IPS-11a (cell line): ENCODE measurements around the gene POU3F1.

Experiments used
- H3K4me3 ChIP-seq: one replicate; pipeline ENCODE4 v1.5.1; 2013; ENCODE audit warnings: low read depth, low read length, control low read depth

Gene POU3F1

DNA sequence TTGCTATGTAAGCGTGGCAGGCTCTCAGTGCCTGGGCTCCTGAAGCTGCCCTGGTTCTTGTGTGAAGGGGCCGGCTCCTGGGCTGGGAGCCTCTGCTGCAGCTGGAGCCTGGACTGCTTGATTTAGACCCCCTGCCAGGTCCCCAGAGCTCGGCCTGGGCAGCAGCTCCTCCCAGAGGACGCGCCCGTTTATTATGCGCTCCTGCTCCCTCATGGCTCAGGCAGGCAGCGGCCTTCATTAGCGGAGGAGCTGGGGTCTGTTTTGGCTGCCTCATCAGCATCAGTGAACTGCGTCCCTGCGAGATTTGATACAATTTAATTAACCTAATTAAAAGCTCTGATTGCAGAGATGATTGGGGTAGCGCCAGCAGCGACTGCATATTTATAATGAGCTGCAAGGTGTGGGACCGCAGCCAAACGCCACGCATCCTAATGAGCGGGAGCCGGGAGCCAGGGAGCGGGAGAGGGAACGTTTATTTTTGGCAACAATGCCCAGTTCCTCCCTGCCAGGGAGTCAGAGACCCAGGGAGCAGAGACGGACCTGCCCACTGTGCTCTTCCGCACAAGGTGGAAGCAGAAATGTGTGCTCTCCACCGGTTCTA lies 17.4 kb downstream of the POU3F1 start:
- H3K4me3 ChIP-seq: no peak overlapping the region

DNA sequence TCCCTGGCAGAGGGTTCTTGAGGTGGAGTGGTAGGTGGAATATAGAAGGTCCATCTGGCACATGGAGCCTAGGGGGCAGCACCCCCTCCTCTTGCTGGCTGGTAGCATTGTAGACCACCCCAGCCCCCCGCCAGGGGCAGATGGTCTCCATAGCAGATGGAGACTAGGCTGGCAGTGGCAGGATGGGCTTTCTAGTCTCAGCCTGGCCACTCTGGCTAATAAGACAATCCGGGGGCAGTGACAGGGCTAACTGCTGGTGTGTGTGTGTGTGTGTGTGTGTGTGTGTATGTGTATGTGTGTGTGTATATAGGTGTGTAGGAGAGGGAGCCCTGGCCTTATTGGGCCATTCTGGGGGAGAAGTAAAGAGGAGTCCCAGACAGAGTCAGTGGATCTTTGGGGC lies 17.9 kb downstream of the POU3F1 start:
- no peak overlapping the region for H3K4me3 ChIP-seq

DNA sequence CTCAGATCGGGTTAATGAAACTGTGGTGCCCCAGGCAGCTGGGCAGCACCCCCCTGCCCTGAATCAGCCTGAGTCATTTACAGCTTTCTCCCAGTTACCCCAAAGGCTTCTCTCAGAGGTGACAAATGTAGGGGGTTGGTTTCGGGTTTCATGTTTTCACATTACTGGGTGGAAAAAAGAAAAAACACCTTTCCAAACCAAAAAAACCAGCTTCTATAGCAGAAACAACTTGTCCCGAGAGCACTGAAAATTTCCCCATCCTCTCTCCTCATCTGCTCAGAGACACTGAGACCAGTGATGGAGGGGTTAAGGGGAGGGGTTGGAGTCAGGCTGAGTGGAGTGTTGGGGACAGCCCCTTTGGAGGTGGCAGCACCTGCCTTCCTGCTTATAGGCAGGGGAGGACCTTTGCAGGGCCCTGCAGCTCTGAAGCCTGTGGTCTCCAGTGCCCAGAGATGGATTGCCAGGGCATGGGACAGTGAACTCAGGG lies 18.4 kb downstream of the POU3F1 start:
- no peak overlapping the region for H3K4me3 ChIP-seq

DNA sequence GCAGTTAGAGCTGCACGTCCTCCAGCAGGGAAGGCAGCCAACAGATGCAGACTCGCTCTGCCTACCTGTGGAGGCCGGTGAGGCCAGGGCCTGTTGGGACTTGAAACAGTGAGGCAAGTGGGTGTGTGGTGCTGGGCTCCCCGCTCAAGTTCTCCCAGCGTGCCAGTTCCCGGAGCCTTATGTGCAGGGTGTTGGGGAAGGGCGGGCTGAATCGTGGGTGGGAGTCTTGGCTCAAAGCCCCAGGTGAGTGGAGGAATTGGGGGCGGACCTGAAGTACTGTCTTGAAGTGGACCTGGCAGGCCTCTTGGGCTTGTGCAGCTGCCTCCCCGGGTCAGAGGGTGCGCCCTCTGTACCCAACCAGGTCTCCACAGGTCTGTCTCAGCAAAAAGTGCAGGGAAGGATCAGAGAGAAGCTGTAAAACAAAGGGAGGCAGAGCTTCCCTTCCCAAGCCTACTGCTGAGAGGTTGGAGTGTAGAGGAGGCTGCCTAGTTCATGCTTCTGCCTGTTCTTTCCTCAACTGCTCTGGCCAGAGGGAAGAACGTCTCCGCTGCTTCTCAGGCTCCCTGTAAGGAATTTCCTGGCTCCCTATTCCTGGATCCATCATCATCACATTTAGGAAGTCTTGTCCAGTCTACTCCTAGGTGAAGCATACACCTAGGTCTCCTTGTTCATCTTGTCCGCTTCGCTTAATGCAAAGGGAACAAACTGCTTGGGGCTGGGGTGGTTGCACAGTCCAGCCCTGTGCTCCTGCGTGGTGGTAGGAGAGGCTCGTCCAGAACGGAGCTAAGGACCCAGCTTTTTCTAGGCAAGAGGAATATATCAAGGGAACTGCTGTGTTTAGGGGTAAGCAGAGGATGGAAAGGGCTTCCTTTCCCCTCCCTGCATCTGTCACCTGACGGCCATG lies 19.1 kb downstream of the POU3F1 start:
- no peak overlapping the region for H3K4me3 ChIP-seq

DNA sequence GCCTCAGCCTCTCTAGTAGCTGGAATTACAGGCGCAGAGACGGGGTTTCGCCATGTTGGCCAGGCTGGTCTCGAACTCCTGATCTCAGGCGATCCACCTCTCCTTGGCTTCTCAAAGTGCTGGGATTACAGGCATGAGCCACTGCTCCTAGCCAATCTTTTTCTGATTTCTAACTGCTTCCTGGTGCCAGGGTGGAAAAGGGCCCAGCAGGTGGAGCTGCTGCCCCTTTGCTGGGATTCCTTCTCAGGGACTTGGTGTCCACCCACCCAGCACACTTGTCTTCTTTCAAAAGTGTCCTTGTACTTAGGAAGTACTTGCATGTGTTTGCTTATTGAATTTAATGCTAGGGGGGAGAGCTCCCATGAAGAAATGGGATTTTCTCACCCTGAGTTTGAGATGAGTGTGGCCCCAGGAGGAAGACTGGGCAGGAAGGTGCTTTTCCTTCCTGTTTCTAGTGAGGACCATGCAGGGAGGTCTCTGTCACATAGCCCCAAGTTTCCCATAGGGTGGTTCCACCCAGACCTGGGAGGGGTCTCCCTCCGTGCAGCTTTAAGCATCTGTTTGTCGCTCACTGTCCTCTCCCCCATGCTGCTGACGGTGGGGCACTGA lies 19.9 kb downstream of the POU3F1 start:
- H3K4me3 ChIP-seq: no peak overlapping the region

DNA sequence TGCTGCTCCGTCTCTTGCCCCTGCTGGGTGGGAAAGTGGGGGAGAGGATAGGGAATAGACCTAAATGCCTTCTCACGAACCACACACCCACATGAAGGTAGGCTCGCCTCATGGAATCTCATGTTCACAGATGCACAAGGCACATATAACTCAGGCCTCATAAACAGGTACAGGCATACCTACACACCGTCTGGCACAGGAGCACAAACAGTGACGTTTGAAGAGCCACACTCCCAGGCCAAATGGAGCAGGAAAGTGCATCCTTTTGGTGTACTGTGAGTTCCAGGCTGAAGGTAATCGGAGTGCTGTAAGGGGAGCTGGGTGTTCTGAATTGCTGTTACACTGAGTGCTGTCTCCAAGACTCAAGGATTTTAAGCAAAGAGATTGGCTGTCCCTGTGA lies 20.9 kb downstream of the POU3F1 start:
- H3K4me3 ChIP-seq: no peak overlapping the region

DNA sequence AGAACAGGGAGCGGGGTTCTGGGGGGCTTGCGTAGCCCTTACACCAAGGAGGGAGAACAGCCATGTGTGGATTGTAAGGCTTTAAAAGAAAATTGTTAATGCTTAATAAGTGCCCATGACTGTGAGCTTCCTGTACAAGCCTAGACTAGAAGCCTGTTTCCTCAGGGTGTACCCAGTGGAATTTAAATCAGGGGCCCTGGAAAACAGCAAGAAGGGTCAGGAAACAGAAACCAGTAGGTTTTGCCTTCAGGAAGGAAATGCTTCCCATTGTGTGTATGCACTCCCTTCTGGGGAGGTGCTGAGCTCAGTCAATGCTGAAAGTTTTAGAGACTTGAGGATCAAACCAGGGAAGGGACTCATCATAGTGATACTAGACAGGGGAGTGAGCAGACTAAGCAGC lies 21.4 kb downstream of the POU3F1 start:
- H3K4me3 ChIP-seq: no peak overlapping the region

DNA sequence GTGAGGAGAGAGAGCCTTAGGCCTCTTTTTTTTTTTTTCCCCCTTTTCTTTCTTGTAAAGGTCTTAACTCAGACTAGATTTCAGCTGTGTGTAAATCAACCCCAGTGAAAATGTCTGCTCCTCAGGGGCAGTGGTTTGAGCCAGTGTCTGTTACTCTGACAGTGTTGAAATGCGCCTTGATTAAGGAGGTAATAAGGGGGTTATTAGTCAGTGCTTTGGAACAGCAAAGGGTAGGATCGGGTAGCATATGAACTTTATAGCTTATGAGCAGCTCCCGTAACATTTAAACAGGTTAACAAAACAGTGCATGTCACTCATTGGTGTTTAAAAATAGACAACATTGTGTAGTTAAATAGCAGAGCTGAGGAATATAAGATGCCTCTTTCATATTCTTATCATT lies 23.8 kb downstream of the POU3F1 start:
- H3K4me3 ChIP-seq: no peak overlapping the region

DNA sequence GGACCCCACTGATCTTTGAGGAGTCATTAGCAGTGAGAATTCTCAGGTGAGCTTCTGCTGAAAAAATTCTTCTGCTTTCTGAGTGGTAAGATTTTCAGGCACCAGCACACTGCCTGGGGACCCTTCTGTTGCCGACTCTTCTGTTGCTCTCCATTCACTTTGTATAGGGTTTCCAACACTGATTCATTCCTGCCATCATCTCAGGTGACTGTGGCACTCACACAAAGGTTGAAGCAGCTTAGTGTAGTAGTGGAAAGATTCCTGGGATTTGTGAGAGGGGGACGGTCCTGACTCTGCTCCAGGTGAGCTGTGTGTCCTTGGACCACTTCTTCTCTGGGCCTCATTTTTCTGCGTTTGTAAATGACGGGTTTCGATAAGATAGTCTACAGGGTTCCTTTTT lies 24.6 kb downstream of the POU3F1 start:
- no peak overlapping the region for H3K4me3 ChIP-seq

DNA sequence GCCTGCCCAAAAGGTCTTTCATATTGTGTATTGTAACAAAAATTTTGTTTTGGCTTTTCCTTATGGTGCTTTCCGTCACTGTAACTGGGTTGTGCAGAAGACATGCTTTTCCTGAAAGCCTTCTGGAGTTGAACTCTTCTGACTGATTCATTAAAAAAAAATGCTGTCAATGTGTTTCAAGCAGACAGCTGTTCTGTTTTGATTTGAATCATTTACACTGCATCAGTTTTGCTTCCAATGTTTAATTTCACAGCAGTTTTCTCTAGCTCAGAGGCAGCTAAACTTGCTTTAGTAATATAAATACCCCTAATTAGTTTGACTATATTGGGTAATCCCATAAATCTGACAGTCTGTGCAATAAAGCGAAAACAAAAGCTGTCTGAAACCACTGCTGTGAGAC lies 26.2 kb downstream of the POU3F1 start:
- H3K4me3 ChIP-seq: no peak overlapping the region

DNA sequence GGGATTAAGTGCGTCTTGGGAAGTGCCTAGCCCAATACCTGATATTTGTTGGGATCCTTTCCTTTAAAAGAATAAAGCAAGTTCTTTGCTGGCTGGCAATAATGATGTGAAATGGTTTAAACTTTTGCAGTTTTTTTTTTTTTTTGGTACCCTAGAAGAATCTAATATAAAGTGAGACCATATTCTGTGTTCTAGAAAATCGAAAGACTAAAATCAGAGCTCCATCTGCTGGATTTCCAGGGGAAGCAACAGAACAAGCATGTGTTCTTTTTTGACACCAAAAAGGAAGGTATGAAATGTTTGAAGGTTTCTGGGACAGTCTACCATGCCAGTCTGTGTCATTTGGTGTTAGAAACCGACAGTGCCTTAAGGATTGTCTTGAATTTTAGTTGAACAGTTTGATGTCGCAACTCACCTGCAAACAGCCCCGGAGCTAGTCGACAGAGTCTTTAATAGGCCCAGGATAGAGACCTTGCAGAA lies 27.7 kb downstream of the POU3F1 start:
- H3K4me3 ChIP-seq: no peak overlapping the region

DNA sequence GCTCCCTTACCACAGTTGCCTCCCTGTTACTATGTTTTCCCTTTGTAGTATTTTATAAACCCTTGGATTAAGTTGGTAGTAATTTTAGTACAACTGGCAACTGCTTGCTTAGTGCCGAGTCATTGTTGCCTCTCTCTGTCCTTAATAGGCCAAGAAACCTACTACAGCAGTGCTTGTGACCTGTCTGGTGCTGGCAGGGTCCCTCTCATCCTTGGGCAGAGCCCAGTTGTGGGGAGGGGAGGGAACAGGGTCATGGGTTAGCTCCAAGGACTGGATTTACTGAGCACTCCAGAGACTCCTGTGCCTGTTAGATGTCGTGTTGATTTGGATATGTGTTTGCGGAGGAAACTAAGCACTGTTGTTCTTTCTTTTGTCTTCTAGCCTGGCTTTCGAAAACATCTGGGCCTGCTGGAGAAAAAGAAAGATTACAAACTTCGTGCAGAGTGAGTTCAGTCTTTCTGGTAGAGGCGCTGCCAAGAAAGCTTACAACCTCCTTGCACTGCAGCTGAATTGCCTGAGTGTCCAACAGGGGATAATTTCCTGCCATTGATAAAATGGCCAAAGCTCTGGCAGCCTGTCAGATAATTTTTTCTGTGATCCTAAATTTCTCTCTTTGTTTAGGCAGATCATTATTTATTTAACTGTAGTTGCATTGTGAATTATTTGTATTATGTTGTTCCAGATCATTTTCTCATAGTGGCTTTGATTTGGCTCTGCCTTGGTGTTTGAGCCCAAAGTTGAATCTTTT lies 30.4 kb downstream of the POU3F1 start:
- no peak overlapping the region for H3K4me3 ChIP-seq

DNA sequence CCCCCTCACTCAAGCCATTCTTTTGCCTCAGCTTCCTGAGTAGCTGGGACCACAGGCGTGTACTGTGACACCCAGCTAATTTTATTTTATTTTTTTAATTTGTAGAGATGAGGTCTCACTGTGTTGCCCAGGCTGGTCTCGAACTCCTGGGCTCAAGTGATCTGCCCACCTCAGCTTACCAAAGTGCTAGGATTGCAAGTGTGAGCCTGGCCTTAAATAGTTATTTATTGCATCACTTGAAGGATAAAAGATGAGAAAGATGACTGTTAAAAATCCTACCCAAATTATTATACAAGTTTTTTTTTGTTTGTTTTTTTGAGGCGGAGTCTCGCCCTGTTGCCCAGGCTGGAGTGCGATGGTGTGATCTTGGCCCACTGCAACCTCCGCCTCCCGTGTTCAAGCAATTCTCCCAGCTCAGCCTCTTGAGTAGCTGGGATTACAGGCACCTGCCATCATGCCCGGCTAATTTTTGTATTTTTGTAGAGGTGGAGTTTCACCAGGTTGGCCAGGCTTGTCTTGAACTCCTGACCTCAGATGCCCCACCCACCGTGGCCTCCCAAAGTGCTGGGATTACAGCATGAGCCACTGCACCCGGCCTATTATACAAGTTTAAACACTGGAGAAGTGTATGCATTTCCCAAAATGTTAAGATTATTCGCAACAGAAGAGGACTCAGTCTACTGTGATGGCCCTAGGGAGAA lies 31.7 kb downstream of the POU3F1 start:
- no peak overlapping the region for H3K4me3 ChIP-seq

DNA sequence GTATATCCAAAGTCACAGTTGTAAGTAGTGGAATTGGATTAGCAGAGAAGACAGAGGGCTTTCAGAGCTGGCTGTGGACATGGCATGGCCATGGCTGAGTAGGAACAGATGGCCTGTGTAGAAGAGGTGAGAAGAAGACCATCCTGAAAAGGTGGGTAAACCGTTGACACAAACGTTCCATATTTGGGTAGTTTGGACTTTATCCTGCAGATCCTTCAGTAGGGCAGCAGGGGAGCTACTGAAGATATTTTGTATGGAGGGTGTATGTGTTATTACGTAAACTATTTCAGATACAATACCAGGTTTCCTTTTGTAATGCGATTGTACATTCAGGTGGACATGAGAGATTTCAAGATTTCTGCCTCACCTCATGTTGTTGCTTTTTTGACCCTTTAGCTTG lies 32.4 kb downstream of the POU3F1 start:
- H3K4me3 ChIP-seq: no peak overlapping the region

DNA sequence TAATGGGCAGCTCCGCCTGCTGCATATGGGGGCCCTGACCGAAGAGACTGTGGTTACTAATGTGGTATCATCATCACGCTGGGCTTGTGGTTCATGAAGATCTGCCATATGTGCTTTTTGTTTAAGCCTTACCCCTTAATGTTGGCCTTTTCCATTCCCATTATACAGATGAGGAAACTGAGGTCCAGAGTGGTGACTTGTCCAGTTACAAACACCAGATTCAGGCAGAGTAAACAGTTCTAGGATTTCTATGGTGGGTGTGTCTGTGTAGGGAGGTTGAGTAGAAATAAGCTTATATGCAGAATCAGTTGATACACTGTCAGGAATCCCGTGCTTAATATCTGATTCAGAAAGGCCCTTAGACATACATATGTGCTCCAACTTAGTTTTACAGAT lies 33.4 kb downstream of the POU3F1 start:
- peak overlapping the region; percentile 87 for H3K4me3 ChIP-seq

DNA sequence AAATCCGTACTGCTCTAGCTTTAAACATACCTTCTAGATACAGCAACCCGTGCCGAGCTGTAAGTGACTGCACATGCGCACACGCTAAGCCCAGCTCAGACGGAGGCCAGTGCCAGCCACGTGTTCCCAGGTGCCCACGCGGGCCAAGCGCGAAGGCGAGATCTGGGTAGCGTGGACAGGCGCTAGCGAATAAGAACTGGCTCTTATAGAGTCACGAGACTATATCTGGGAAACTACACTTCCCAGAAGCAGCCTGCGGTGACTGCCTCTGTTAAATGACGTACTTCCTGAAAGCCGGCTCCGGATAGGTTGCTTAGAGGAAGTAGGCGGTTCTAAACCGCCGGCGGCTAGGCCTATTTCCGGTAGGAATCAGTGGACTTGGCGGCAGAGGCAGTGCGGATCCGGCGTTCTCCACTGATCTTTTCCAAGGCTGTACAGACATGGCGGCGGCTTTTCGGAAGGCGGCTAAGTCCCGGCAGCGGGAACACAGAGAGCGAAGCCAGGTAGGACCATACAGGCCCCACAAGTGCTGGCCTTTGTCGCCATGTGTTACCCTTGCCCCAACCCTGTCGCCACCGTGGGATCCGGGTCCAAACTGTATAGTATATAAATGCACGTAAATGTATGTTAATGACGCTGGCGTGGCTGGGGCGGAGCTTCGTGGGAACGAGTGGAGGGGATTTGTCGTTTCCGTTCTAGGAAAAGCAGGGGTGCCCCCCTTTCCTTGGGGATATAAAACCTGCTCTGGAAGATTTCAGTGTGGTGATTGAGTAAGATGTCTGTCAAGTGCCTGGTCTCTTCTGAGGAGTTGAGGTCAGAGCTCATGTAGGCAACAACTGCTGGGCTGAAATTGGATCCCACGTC lies 34.0 kb downstream of the POU3F1 start, which contains the start of gene UTP11:
Gene UTP11 (plus strand): TSS at position 372 of the 864 bp plus-strand sequence. CDS start 69 bp downstream, at position 441.
- H3K4me3 ChIP-seq: peak within 1 kb of the TSS; percentile 87

DNA sequence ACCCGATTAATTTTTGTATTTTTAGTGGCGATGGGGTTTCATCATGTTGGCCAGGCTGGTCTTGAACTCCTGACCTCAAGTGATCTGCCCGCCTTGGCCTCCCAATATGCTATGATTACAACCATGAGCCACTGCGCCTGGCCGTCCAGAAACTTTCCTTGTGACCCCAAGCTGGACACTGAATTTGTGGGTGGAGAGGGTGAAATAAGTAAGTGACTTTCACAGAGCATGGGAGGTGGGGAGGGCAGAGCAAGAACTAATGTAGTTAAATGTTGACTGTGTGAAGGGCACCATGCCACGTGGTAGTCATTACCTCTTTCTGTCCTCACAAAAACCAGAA lies 36.8 kb downstream of the POU3F1 start:
- H3K4me3 ChIP-seq: no peak overlapping the region

DNA sequence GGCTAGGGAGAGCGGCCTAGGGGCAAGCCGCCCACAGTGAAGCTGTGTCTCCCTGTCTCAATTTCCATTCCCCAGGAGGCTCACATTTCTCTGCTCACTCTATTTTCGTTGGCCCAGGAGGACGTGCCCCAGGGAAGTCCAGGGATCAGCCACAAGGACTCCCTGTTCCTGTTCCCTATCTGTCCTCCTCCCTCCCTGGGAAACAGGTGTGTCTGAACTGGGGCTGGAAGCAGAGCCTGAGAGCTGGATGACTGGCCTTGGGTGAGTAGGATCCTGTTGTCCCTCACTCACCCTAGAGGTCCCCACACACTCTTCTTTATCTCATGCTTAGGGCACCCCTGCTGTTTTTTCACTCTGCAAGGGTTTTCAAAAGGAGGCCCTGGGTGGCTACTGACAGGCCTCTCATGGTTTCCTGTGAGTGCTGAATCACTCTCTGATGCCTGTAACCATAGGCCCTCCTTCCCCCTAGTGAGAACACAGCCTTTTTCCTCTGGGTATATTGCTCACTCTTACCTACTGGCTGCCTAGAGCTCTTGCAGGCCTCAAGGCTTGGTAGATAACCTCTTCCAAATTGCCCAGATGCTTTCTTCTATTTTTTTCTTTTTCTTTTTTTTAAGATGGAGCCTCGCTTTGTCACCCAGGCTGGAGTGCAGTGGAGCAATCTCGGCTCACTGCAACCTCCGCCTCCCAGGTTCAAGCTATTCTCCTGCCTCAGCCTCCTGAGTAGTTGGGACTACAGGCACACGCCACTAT lies 37.3 kb downstream of the POU3F1 start:
- no peak overlapping the region for H3K4me3 ChIP-seq
